Measurements from ENCODE around the gene ATP12A.

- TF ChIP-seq CTCF (IDR thresholded peaks at IDR 0.05) (no peak), POLR2A (IDR thresholded peaks at IDR 0.05) (no peak)
Observed at GRCh38 chr13:24682353-24682752, 2.1 kb downstream of the ATP12A start.

Data from lower leg skin (tissue), 3 donors.